Heart right ventricle (tissue), 16 donors: ENCODE measurements around the gene FAAP20. TPM values are rescaled to one million over a fixed set of nuclear protein-coding genes. Genes with fewer than 3 reads are reported as not detected.

Source experiments
- ATAC-seq, 8 donors: fragments of 200-7000 bp; cut with Tn5 transposase; one replicate each; pipeline ENCODE4 v1.9.1; 2020; ENCODE audit warnings: mild to moderate bottlenecking in 8 of 8, moderate library complexity in 8 of 8, moderate number of reproducible peaks in 1 of 8
- DNase-seq, 2 donors: peaks; one replicate each; pipeline ENCODE4 v3.0.0-alpha.2; 2020
- H3K27ac ChIP-seq, 10 donors: fragments of 200-600 bp; sonication (generic) in 2 of 10; one replicate each; pipeline versions ENCODE4 v1.5.0 to v1.8.0; 2020 to 2022; ENCODE audit warnings: mild to moderate bottlenecking in 3 of 10
- H3K27me3 ChIP-seq, 7 donors: fragments of 200-600 bp; one replicate each; pipeline ENCODE4 v1.8.0; 2021 to 2022; ENCODE audit warnings: mild to moderate bottlenecking in 2 of 7
- H3K36me3 ChIP-seq, 9 donors: fragments of 200-600 bp; sonication (generic) in 1 of 9; one replicate each; pipeline versions ENCODE4 v1.5.0 to v1.8.0; 2020 to 2022; ENCODE audit warnings: mild to moderate bottlenecking in 2 of 9
- H3K4me1 ChIP-seq, 9 donors: fragments of 200-600 bp; sonication (generic) in 1 of 9; one replicate each; pipeline versions ENCODE4 v1.5.0 to v1.8.0; 2020 to 2022; ENCODE audit warnings: mild to moderate bottlenecking in 4 of 9
- H3K4me3 ChIP-seq, 10 donors: fragments of 200-600 bp; sonication (generic) in 2 of 10; one replicate each; pipeline versions ENCODE4 v1.5.0 to v1.8.0; 2020 to 2022; ENCODE audit warnings: mild to moderate bottlenecking in 7 of 10, moderate library complexity in 2 of 10
- H3K9me3 ChIP-seq, 11 donors: fragments of 200-600 bp in 10 of 11; sonication (generic) in 2 of 11; one replicate each; pipeline versions ENCODE4 v1.5.0 to v1.8.0; 2013 to 2022; ENCODE audit warnings: mild to moderate bottlenecking in 2 of 11, control low read depth in 1 of 11, moderate library complexity in 1 of 11
- CTCF ChIP-seq, 9 donors: fragments of 200-600 bp; sonication (generic) in 2 of 9; IDR thresholded peaks; one replicate each; pipeline versions ENCODE4 v1.5.0 to v1.8.0; 2021 to 2022; ENCODE audit warnings: antibody characterized with exemption in 9 of 9, mild to moderate bottlenecking in 5 of 9, moderate library complexity in 1 of 9
- WGBS, 2 donors: extraction: QIAGEN DNeasy Blood & Tissue Kit; methylation state at CpG; one replicate each; pipeline ENCODE4 v1.1.7; 2013; ENCODE audit warnings: inconsistent platforms in 1 of 2; 5-methylcytosine and 5-hydroxymethylcytosine counted together
- intact Hi-C, 10 donors: fragments of 100-400 bp; cut with DNase I; formaldehyde crosslinking; loops; one replicate each; pipeline versions ENCODE4 v1.11.1 to v1.14.2; 2022
- polyA plus RNA-seq, 2 donors: library from polyadenylated mRNA; stranded (reverse); fragments of 200-250 nt; gene quantifications; one replicate each; pipeline ENCODE4 v1.2.3, GENCODE V29; 2013
- total RNA-seq, 10 donors: library from RNA; stranded (reverse); fragmentation: NEBNext Ultra II Directional in 3 of 10; extraction: Animal tissue kit (Norgen Biotek cat#: 25700) in 3 of 10; gene quantifications; one replicate each; pipeline versions ENCODE4 v1.2.1 to v1.2.4, GENCODE V29; 2021 to 2023
- donor health status: Arrhythmogenic right ventricular cardiomyopathy.
- donor health status: ischemic (EF 13 %, LVEDD 7.1; RV severe dilation, severe dysfunction).
- donor health status: healthy with polysubstance abuse.
- donor health status: DM: no; HTN: yes; CAD: no.
- donor health status: DM: no; HTN: no; CAD: no.
- donor health status: ischemic (EF 25% LVEDD 6.9; RV normal size, moderate dysfunction).
- donor health status: ischemic (EF 25% LVEDD 5.7; RV mildly dilated, moderate dysfunction).
- donor health status: healthy.
- donor health status: DM: yes; HTN: yes; CAD: no.
- donor health status: Ischemic cardiomyopathy.
- donor health status: ischemic (EF 35%, LVEDD 5.7; RV mildly dilated, moderate dysfunction).
- donor health status: nonischemic (EF 11% LVEDD 7.7; RV severe dilation, severe dysfunction).
- donor health status: DM: yes; HTN: yes; CAD: no.
- donor health status: PGD.
- donor health status: ischemic (EF 29% LVEDD 5.4; RV normal size, mild dysfunction).
- donor health status: nonischemic (EF 23%, LVEDD 6.1; RV moderate dilation, normal function).

The FAAP20 gene
- total and polyA plus RNA-seq, 12 donors, result 30.9 to 83.6 (median 38.6) TPM

- intact Hi-C loops, result loop anchor here in 2 of 10 donors (5.0 to 10.0 kb wide), 2 partner anchors 45 to 87 kb away; no protein-coding TSS in a partner anchor
- TF ChIP-seq CTCF (IDR thresholded peaks at IDR 0.05), result no peak
- H3K9me3 ChIP-seq, result no peaks in the 10 kb centered on the region
- H3K4me3 ChIP-seq, result no peak overlapping the region
- WGBS, 2 donors, result 64 to 66% methylated on average over 28 of the region's 28 CpGs
- no peaks in the 10 kb centered on the region for H3K27me3 ChIP-seq
- DNase-seq, result no peak
- peaks cover 0 to 8% (median 0%) of the 10 kb centered on the region in 9 donors for H3K36me3 ChIP-seq
- peaks cover 0 to 6% (median 2%) of the 10 kb centered on the region in 9 donors for H3K4me1 ChIP-seq
- H3K27ac ChIP-seq, result no peak overlapping the region
- no peak for ATAC-seq
Observed at GRCh38 chr1:2179283-2180013, 15.1 kb downstream of the FAAP20 start.

- no peak overlapping the region for H3K27ac ChIP-seq
- WGBS, 2 donors, result 87 to 90% methylated on average over 16 of the region's 16 CpGs
- DNase-seq (no peak), ATAC-seq (no peak)
- intact Hi-C loops, result loop anchor here in 1 of 10 donors (5.0 kb wide), 1 partner anchor 87 kb away; no protein-coding TSS in a partner anchor
- H3K36me3 ChIP-seq, result peaks cover 0 to 5% (median 0%) of the 10 kb centered on the region in 9 donors
- no peak for TF ChIP-seq CTCF (IDR thresholded peaks at IDR 0.05)
- no peak overlapping the region for H3K4me3 ChIP-seq
- H3K9me3 ChIP-seq, result no peaks in the 10 kb centered on the region
- no peaks in the 10 kb centered on the region for H3K27me3 ChIP-seq
- H3K4me1 ChIP-seq, result peaks cover 0 to 12% (median 5%) of the 10 kb centered on the region in 9 donors
Observed at GRCh38 chr1:2178875-2179274, 15.7 kb downstream of the FAAP20 start.

GRCh38 chr1:2177946-2178538, 16.5 kb downstream of the FAAP20 start:
- TF ChIP-seq CTCF (IDR thresholded peaks at IDR 0.05), result no peak
- WGBS, 2 donors, result 91 to 93% methylated on average over 18 of the region's 18 CpGs
- Histone ChIP-seq H3K9me3 (no peaks in the 10 kb centered on the region), H3K4me1 (peaks cover 0 to 14% (median 5%) of the 10 kb centered on the region in 9 donors), H3K27ac (no peak overlapping the region), H3K27me3 (no peaks in the 10 kb centered on the region), H3K36me3 (peaks cover 0 to 5% (median 0%) of the 10 kb centered on the region in 9 donors), H3K4me3 (no peak overlapping the region)
- ATAC-seq (no peak), DNase-seq (no peak)
- intact Hi-C loops, result loop anchor here in 1 of 10 donors (5.0 kb wide), 1 partner anchor 86 kb away; no protein-coding TSS in a partner anchor

- 96 to 97% methylated on average over 19 to 21 of the region's 21 CpGs for WGBS, 2 donors
- H3K36me3 ChIP-seq, result peaks cover 0 to 5% (median 0%) of the 10 kb centered on the region in 9 donors
- H3K27me3 ChIP-seq, result no peaks in the 10 kb centered on the region
- H3K4me1 ChIP-seq, result peaks cover 0 to 14% (median 5%) of the 10 kb centered on the region in 9 donors
- no peak overlapping the region for H3K27ac ChIP-seq
- no peak for TF ChIP-seq CTCF (IDR thresholded peaks at IDR 0.05)
- DNase-seq (no peak), ATAC-seq (no peak)
- intact Hi-C loops, result loop anchor here in 1 of 10 donors (5.0 kb wide), 1 partner anchor 85 kb away; no protein-coding TSS in a partner anchor
- no peak overlapping the region for H3K4me3 ChIP-seq
- no peaks in the 10 kb centered on the region for H3K9me3 ChIP-seq
Observed at GRCh38 chr1:2177541-2177940, 17.0 kb downstream of the FAAP20 start.
